SK-N-MC (cell line): ENCODE measurements around the gene KCNJ6.

Source experiments
- EZH2 ChIP-seq: fragments of 200-600 bp; sonication (generic); IDR thresholded peaks from one replicate; pipeline ENCODE4 v1.6.1; 2017; ENCODE audit warnings: antibody characterized with exemption
- FOXP2 ChIP-seq: optimal IDR thresholded peaks from 2 replicates; pipeline ENCODE3; 2011; ENCODE audit warnings: mild to moderate bottlenecking, moderate library complexity; ENCODE audit not compliant: insufficient read depth; ENCODE audit errors: extremely low read length, control extremely low read depth
- POLR2AphosphoS5 ChIP-seq: IDR thresholded peaks from 2 replicates; pipeline ENCODE4 v1.6.1; 2012; ENCODE audit warnings: mild to moderate bottlenecking, low read depth, low read length, borderline replicate concordance

- TF ChIP-seq POLR2AphosphoS5 (no peak), EZH2 (no peak), FOXP2 (no peak)
Measured at GRCh38 chr21:37587635-37588177, 328.6 kb downstream of the KCNJ6 start.
